Renal pelvis (tissue), 4 donors: Measurements from ENCODE around the gene ABL1. TPM values are rescaled to one million over a fixed set of nuclear protein-coding genes. Genes with fewer than 3 reads are reported as not detected.

Source experiments
- DNase-seq: peaks from one replicate; pipeline ENCODE4 v3.0.0-alpha.2; 2013
- polyA plus RNA-seq, 3 donors: library from polyadenylated mRNA; unstranded; fragments of 120-200 nt; gene quantifications; one replicate each; pipeline ENCODE4 v1.2.1, GENCODE V29; 2013; ENCODE audit not compliant: insufficient read length in 3 of 3

Gene ABL1
- polyA plus RNA-seq, 3 donors = 75.1 to 93.9 (median 82.2) TPM

GRCh38 chr9:130887494-130888144, 52.6 kb downstream of the ABL1 start:
- no peak for DNase-seq

GRCh38 chr9:130888146-130888885, 53.3 kb downstream of the ABL1 start:
- no peak for DNase-seq

- DNase-seq = no peak
Measured at GRCh38 chr9:130890124-130890523, 55.1 kb downstream of the ABL1 start.

GRCh38 chr9:130890870-130891687, 56.0 kb downstream of the ABL1 start:
- no peak for DNase-seq

- no peak for DNase-seq
Measured at GRCh38 chr9:130891688-130892476, 56.8 kb downstream of the ABL1 start.

GRCh38 chr9:130892477-130893304, 57.6 kb downstream of the ABL1 start:
- DNase-seq = no peak

- DNase-seq = no peak
Measured at GRCh38 chr9:130893341-130894101, 58.5 kb downstream of the ABL1 start.

- DNase-seq = no peak
Measured at GRCh38 chr9:130894546-130894945, 59.5 kb downstream of the ABL1 start.

GRCh38 chr9:130895038-130895437, 60.0 kb downstream of the ABL1 start:
- DNase-seq = no peak

- DNase-seq = no peak
Measured at GRCh38 chr9:130895481-130896232, 60.6 kb downstream of the ABL1 start.

- no peak for DNase-seq
Measured at GRCh38 chr9:130896233-130897014, 61.4 kb downstream of the ABL1 start, which contains the start of gene QRFP. Gene QRFP, minus strand, starts transcription at chr9:130896812. Its CDS starts 2,974 bp downstream, at chr9:130893838.

- no peak for DNase-seq
Measured at GRCh38 chr9:130897105-130897751, 62.2 kb downstream of the ABL1 start.

- no peak for DNase-seq
Measured at GRCh38 chr9:130897848-130898551, 62.9 kb downstream of the ABL1 start.

GRCh38 chr9:130898552-130898852, 63.4 kb downstream of the ABL1 start:
- DNase-seq = no peak

- no peak for DNase-seq
Measured at GRCh38 chr9:130899051-130899748, 64.1 kb downstream of the ABL1 start.

- no peak for DNase-seq
Measured at GRCh38 chr9:130900701-130901497, 65.8 kb downstream of the ABL1 start.
